GM12878 (cell line): ENCODE data around the gene TUBGCP3. TPM values are rescaled to one million over a fixed set of nuclear protein-coding genes. Genes with fewer than 3 reads are reported as not detected.

ENCODE experiments used
- ATAC-seq: fragments of 200-7000 bp; cut with Tn5 transposase; 3 replicates; pipeline ENCODE4 v1.9.1; 2020; ENCODE audit warnings: mild to moderate bottlenecking, moderate library complexity
- BruUV-seq: library from RNA; stranded (reverse); fragments of 400-500 nt; replicated peaks from 2 replicates; lab custom pipeline; 2021; lab: Mats Ljungman, UMichigan
- CTCF ChIA-PET: fragments of 300-600 bp; sonication (Branson Sonifier 250); formaldehyde crosslinking; extraction: SDS; loops from one replicate; lab custom pipeline; 2021; ENCODE audit warnings: inconsistent platforms; lab: Yijun Ruan, JAX
- POLR2A ChIA-PET: fragments of 350-600 bp; formaldehyde crosslinking; extraction: SDS; loops from one replicate; lab custom pipeline; 2021; ENCODE audit warnings: inconsistent platforms; lab: Charles Lee
- RAD21 ChIA-PET: fragments of 300-600 bp; sonication (Branson Sonifier 250); formaldehyde crosslinking; loops from one replicate; lab custom pipeline; 2023; ENCODE audit warnings: antibody characterized with exemption; ENCODE audit not compliant: unreplicated experiment; lab: Charles Lee
- SMC1A ChIA-PET: fragments of 300-600 bp; sonication (Branson Sonifier 250); formaldehyde crosslinking; loops from one replicate; lab custom pipeline; 2023; ENCODE audit not compliant: unreplicated experiment, uncharacterized antibody; lab: Charles Lee
- DNase-seq: peaks from one replicate; pipeline ENCODE4 v3.0.0-alpha.2; 2011; ENCODE audit warnings: low read depth, low spot score
- FAIRE-seq: peaks from 3 replicates; lab custom pipeline; 2011; peaks lifted over from hg19 to GRCh38; lab: Jason Lieb, UNC
- H2AFZ ChIP-seq: 2 replicates; pipeline ENCODE4 v1.6.0; 2011; ENCODE audit warnings: low read depth, low read length, control low read depth; ENCODE audit not compliant: control insufficient read depth
- H3K27ac ChIP-seq: 2 replicates; pipeline ENCODE4 v1.5.1; 2011; ENCODE audit warnings: control low read depth; ENCODE audit not compliant: control insufficient read depth, insufficient read depth
- H3K27me3 ChIP-seq, 2 experiments: replicated peaks in 1 of 2; 2 replicates each; pipeline versions ENCODE4 v1.6.0 to v1.6.1; 2011; ENCODE audit warnings: low read length in 1 of 2; ENCODE audit not compliant: control insufficient read depth in 2 of 2, insufficient read depth in 2 of 2
- H3K36me3 ChIP-seq, 2 experiments: 2 replicates each; pipeline ENCODE4 v1.5.1; 2011; ENCODE audit warnings: low read length in 1 of 2; ENCODE audit not compliant: control insufficient read depth in 2 of 2, insufficient read depth in 2 of 2
- H3K4me1 ChIP-seq: 2 replicates; pipeline ENCODE4 v1.6.1; 2011; ENCODE audit warnings: mild to moderate bottlenecking, low read length, moderate library complexity, mixed read lengths; ENCODE audit not compliant: control insufficient read depth, insufficient read depth
- H3K4me2 ChIP-seq: 2 replicates; pipeline ENCODE4 v1.6.0; 2011; ENCODE audit warnings: control low read depth; ENCODE audit not compliant: control insufficient read depth, insufficient read depth
- H3K4me3 ChIP-seq: fragments of 200-600 bp; sonication (generic); 2 replicates; pipeline ENCODE4 v1.5.1; 2016
- H3K79me2 ChIP-seq: 2 replicates; pipeline ENCODE4 v1.6.0; 2011; ENCODE audit warnings: low read length; ENCODE audit not compliant: control insufficient read depth, insufficient read depth
- H3K9ac ChIP-seq: 2 replicates; pipeline ENCODE4 v1.8.0; 2011; ENCODE audit warnings: low read length, control low read depth, mixed read lengths; ENCODE audit not compliant: control insufficient read depth, insufficient read depth
- H3K9me3 ChIP-seq: replicated peaks from 3 replicates; pipeline ENCODE4 v1.5.1; 2011; ENCODE audit warnings: mild to moderate bottlenecking, low read length; ENCODE audit not compliant: control insufficient read depth, insufficient read depth
- H4K20me1 ChIP-seq: 2 replicates; pipeline ENCODE4 v1.6.0; 2011; ENCODE audit not compliant: control insufficient read depth, insufficient read depth
- CTCF ChIP-seq, 3 experiments: IDR thresholded peaks in 2 of 3; conservative IDR thresholded peaks in 1 of 3; 2 replicates each; pipeline ENCODE4 v1.5.1; 2011; ENCODE audit warnings: low read depth in 3 of 3, low read length in 3 of 3, mild to moderate bottlenecking in 3 of 3, control low read depth in 2 of 3, moderate library complexity in 2 of 3, inconsistent platforms in 1 of 3, mixed read lengths in 1 of 3; ENCODE audit not compliant: control insufficient read depth in 2 of 3, insufficient read depth in 1 of 3; ENCODE audit errors: extremely low read depth in 1 of 3
- JUNB ChIP-seq: IDR thresholded peaks from 2 replicates; pipeline ENCODE4 v1.6.1; 2016; ENCODE audit warnings: antibody characterized with exemption, mild to moderate bottlenecking
- PAX5 ChIP-seq: IDR thresholded peaks from 2 replicates; pipeline ENCODE4 v1.6.1; 2011; ENCODE audit warnings: low read depth, low read length, borderline replicate concordance
- PAX8 ChIP-seq: fragments of 450-650 bp; IDR thresholded peaks from 2 replicates; pipeline ENCODE4 v1.6.1; 2017; ENCODE audit warnings: mild to moderate bottlenecking, moderate library complexity
- PKNOX1 ChIP-seq: fragments of 450-650 bp; IDR thresholded peaks from 2 replicates; pipeline ENCODE4 v1.6.1; 2016; ENCODE audit warnings: mild to moderate bottlenecking
- RAD21 ChIP-seq: IDR thresholded peaks from 2 replicates; pipeline ENCODE4 v1.6.1; 2011; ENCODE audit warnings: mild to moderate bottlenecking, low read depth, low read length, moderate library complexity; ENCODE audit not compliant: insufficient read depth
- SMC3 ChIP-seq: IDR thresholded peaks from 2 replicates; pipeline ENCODE4 v1.6.1; 2011; ENCODE audit warnings: low read length, improper control_type of control experiment, borderline replicate concordance
- ZBTB33 ChIP-seq: fragments of 450-650 bp; IDR thresholded peaks from 2 replicates; pipeline ENCODE4 v1.6.1; 2017; ENCODE audit warnings: mild to moderate bottlenecking
- ZNF274 ChIP-seq: IDR thresholded peaks from one replicate; pipeline ENCODE4 v1.8.0; 2011; ENCODE audit not compliant: insufficient read length, insufficient read depth
- WGBS: methylation state at CpG from one replicate; pipeline ENCODE4 v1.1.6; 2016; ENCODE audit warnings: low lambda C conversion rate; ENCODE audit not compliant: insufficient replicate concordance, insufficient coverage; ENCODE audit errors: missing lambda C conversion rate; 5-methylcytosine and 5-hydroxymethylcytosine counted together
- in situ Hi-C: fragments of 300-500 bp; cut with MboI; formaldehyde crosslinking; loops from 9 replicates; pipeline ENCODE4 v1.14.3; 2018; ENCODE audit warnings: mixed read lengths
- intact Hi-C: fragments of 100-400 bp; cut with micrococcal nuclease; formaldehyde crosslinking; loops from one replicate; pipeline ENCODE4 v1.14.2; 2022; ENCODE audit not compliant: unreplicated experiment
- polyA plus RNA-seq, 11 experiments: library from polyadenylated mRNA; depleted of rRNA in 4 of 11; unstranded in 6 of 11; stranded (reverse) in 5 of 11; fragments of >200 nt; fragmentation: Nextera tagmentation in 4 of 11; fragmentation: Illumina TruSeq in 1 of 11; extraction: Ambion mirVana in 4 of 11; extraction: Trizol in 1 of 11; gene quantifications; 1 replicate in 1 of 11; 2 replicates in 10 of 11; pipeline versions ENCODE4 v1.2.1 to v1.2.3, GENCODE V29; 2011 to 2016; ENCODE audit warnings: inconsistent platforms in 2 of 11, missing spikeins in 2 of 11, low read depth in 1 of 11
- total RNA-seq, 4 experiments: library from RNA; depleted of rRNA in 3 of 4; stranded (reverse); fragments of >200 nt in 3 of 4; fragmentation: Illumina TruSeq in 1 of 4; extraction: Trizol in 1 of 4; gene quantifications; 2 replicates each; pipeline versions ENCODE4 v1.2.1 to v1.2.3, GENCODE V29; 2013 to 2021
- TF ChIP-seq, protein P1 (sequence below): IDR thresholded peaks from 2 replicates; pipeline ENCODE4 v1.6.1; 2011; ENCODE audit warnings: mild to moderate bottlenecking, low read depth, low read length, moderate library complexity; ENCODE audit not compliant: insufficient replicate concordance

Gene TUBGCP3
- total and polyA plus RNA-seq, 10 of the 15 experiments (the other 5 are each of a cell fraction or from before 2014, with no cell fraction given) = 4.0 to 34.0 (median 22.6) TPM

DNA sequence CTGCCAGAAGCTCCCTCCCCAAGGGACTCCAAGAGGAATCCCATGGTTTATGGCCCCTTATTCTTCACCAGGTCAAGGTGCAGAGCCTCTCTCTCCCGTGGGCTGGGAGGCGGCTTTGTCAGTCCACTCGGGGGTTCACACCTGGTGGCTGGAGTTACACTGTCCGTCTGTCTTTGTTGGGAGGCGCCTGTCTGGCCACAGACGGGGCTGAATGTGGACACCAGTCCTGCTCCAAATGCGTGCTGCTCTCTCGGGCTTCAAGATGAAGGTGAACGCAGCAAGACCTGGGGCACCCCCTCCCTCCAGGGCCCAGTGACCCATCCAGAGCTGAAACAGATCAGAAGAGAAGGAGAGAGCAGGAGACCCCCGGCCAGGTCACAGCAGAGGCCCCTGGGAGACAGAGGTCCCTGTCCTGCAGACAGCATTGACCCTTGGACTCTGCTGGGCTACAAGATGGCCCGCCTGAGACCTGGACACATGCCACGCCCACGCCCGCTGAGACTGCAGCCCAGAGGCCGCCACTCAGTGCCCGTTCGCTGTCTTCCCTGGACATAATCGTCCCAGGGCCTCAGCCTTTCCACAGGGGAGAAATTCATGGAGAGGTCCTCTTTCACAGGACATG lies 29.9 kb upstream of the TUBGCP3 start (continued):
- TF ChIP-seq ZBTB33 (no peak), JUNB (no peak)

DNA sequence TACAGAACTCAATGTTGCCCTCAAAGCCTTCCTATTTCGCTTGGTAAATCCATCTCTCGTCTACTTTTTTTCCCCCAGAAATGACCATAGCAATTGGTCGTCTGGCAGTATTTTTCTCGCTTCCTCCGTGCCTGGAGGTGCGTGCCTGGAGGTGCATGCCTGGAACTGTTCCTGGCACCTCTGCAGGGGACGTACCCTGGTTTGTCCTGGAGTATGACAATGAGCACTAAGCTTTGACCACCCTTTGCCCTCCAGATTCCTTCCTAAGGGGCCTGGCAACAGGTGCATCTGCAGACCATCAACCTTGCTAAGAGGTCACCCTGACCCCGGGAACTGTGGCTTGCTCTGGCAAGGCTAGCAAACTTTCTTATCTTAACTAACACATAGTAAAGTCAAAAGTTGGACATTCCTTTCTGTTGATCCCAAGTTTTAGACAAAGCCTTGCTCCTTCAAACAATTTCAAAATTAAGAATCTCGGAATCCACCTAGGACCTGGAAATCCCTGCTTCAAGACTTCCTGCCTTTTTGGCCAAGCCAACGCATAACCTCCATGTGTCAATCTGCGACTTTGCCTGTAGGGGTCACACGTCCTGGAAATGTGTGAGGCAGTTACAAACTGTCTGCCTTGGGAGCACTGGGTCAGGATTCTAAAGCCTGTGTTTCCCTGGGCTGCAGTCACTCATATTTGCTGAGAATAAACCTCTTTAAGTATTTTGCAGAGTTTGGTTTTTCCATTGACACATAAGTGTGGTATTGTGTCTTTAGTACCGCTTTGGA lies 28.8 kb upstream of the TUBGCP3 start:
- Histone ChIP-seq H3K9ac (no peak overlapping the region), H4K20me1 (no peaks in the 10 kb centered on the region), H3K79me2 (no peaks in the 10 kb centered on the region), H3K27ac (no peak overlapping the region), H3K4me1 (no peaks in the 10 kb centered on the region), H3K4me2 (no peak overlapping the region), H2AFZ (no peak overlapping the region), H3K27me3 (no peaks in the 10 kb centered on the region; a peak in 2 of 4 replicates), H3K36me3 (no peaks in the 10 kb centered on the region), H3K9me3 (no peaks in the 10 kb centered on the region), H3K4me3 (no peak overlapping the region)
- no TSS peak for BruUV-seq
- FAIRE-seq (peak; percentile 85), ATAC-seq (peak; percentile 91), DNase-seq (no peak)
- POLR2A ChIA-PET = no interaction called here
- 43% methylated on average over 12 of the region's 13 CpGs for WGBS
- SMC1A ChIA-PET = no interaction called here
- in situ Hi-C loops = loop anchor here (25.0 kb wide), 1 partner anchor 529 kb away; no protein-coding TSS in a partner anchor
- CTCF ChIA-PET = interaction anchor here (1.1 kb wide), 1 partner anchor 10 kb away, joined by 5 read pairs; no protein-coding TSS in a partner anchor
- RAD21 ChIA-PET = no interaction called here
- no peak for TF ChIP-seq ZNF274
- no peak for TF ChIP-seq PAX5
- peak; percentile 56 for TF ChIP-seq PKNOX1
- TF ChIP-seq CTCF (IDR thresholded peaks at IDR 0.05 in 2 of 3, conservative IDR thresholded peaks at IDR 0.05 in 1 of 3; ENCODE audit: control insufficient read depth in 2 of 3, extremely low read depth in 1 of 3, insufficient read depth in 1 of 3, low read depth in 3 of 3, low read length in 3 of 3) = peak; percentile 44 to 82 (median 71); a peak in 5 of 6 replicates
- TF ChIP-seq, protein P1, sequence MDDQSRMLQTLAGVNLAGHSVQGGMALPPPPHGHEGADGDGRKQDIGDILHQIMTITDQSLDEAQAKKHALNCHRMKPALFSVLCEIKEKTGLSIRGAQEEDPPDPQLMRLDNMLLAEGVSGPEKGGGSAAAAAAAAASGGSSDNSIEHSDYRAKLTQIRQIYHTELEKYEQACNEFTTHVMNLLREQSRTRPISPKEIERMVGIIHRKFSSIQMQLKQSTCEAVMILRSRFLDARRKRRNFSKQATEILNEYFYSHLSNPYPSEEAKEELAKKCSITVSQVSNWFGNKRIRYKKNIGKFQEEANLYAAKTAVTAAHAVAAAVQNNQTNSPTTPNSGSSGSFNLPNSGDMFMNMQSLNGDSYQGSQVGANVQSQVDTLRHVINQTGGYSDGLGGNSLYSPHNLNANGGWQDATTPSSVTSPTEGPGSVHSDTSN = peak; percentile 23
- peak; percentile 36; the same call in 1 of the 2 replicates for TF ChIP-seq SMC3
- peak; percentile 57 for TF ChIP-seq RAD21
- TF ChIP-seq PAX8 = no peak
- intact Hi-C loops = loop anchor here (1.0 kb wide), 1 partner anchor 258 kb away; no protein-coding TSS in a partner anchor
